DMS114 treated with DMSO at 0.1 percent for 48 hours (cell line): Measurements from ENCODE around the gene ADH5.
"Not testable (repeated sequence)": the region's sequence is repeated elsewhere in the genome, so short reads cannot be mapped to it uniquely, and the experiment has no call there.

Experiments used
- DNase-seq: peaks from one replicate; lab custom pipeline; 2025; ENCODE audit not compliant: unreplicated experiment; lab: John Stamatoyannopoulos, UW

The ADH5 gene

GRCh38 chr4:99088023-99088449, 552 bp downstream of the ADH5 start:
- no peak for DNase-seq

DNA sequence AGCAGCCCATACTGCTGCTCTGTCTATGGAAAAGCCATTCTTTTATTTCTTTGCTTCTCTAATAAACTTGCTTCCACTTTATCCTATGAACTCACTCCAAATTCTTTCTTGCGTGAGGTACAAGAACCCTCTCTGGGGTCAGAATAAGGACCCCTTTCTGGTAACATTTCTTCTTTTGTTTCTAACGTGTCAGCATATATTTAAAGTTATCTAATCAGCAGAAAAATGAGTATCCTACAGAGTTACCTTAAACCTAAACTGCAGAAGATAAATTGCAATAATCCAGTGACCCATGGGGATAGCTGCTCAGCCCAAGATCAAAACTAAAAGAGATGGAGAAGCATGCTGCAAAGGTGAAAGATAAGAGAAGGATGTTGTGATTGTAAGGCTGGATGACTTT, 4.0 kb downstream of the ADH5 start:
- DNase-seq: no peak

- DNase-seq: no peak
Observed at GRCh38 chr4:99082192-99082591, 6.4 kb downstream of the ADH5 start.

DNA sequence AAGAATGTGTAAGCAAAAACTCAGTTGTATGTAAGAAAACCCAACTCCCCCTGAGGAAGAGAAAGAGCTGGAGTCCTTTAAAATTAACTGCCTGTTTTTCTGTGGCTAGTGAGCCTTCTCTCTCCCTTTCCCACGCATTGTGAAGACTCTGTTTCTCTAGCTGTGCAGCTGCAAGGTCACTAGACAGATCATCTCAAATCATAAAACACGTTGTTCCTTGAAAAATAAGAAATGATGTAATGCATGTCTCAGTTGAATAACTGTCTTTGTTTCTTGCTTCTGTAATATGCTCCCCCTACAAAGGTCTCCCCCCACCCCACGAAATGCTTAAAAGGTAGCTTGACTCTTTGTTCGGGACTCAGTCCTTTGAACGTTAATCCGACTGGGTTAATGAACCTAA, 7.7 kb downstream of the ADH5 start:
- not testable (repeated sequence) for DNase-seq

- DNase-seq: no peak
Observed at GRCh38 chr4:99079625-99080295, 8.8 kb downstream of the ADH5 start.

DNA sequence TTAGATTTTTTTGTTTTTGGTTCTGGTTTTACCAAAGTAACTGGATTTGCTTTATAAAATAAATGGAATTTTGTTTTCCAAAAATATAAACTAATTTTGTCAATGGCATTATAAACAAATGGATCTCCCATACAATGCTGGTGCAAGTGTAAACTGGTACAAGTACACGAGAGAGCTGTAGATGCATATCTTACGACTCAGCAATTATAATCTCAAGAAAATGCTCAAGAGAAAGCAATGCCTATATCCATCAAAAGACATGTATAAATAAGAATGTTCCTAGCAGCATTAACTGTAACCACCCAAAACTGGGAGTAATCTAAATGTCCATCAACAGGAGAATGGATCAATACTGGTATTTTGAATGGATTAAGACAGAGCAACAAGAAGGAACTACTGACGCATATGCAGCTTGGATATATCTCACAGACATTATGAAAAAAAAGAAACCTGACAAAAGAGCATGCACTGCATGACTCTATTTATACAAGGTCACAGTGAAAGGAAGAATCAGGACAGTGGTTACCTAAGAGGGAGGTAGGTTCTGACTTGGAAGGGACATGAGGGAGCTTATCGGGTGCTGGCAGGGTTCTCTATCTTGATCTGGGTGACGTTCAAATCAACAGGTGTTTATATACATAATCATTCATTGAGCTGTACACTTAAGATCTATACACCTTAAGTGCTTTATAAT, 9.5 kb downstream of the ADH5 start:
- no peak for DNase-seq

DNA sequence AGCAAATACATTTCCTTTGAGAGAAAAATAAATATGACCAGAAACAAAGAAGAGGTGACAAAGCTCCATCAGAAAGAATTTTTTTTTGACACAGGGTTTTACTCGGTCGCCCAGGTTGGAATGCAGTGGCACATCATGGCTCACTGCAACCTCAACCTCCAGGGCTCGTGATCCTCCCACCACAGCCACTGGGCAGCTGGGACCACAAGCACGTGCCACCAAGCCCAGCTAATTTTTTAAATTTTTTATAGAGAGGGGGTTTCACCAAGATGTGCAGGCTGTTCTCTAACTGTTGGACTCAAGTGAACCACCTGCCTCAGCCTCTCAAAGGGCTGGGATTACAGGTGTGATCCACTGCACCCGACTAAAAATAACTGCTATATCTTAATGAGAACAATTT, 10.3 kb downstream of the ADH5 start:
- no peak for DNase-seq

GRCh38 chr4:99077177-99077576, 11.4 kb downstream of the ADH5 start:
- DNase-seq: no peak

DNA sequence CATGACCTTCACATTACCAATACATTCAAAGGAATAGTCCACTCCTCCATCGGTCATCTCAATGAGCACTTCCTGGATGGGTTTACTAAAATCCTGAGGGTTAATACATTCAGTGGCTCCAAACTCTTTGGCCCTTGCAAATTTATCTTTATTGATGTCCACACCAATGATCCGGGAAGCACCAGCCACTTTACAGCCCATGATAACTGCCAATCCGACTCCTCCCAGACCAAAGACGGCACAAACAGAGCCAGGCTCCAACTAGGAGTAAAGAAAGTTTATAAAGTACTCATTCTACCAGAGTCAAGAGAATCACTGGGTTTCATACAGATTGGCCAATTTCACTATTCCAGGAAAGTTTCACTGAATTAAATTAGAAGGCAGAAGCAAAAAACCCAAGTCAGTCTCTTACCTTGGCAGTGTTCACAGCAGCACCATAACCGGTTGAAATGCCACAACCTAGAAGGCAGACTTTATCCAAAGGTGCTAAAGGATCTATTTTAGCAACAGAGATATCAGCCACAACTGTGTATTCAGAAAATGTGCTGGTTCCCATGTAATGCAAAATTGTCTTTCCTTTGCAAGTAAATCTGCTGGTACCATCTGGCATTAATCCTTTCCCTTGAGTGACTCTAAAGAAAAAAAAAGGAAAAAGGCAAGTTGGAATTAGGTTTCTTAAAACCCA, 12.2 kb downstream of the ADH5 start:
- DNase-seq: no peak

GRCh38 chr4:99074816-99075215, 13.8 kb downstream of the ADH5 start:
- DNase-seq: no peak

- DNase-seq: no peak
Observed at GRCh38 chr4:99071159-99071558, 17.4 kb downstream of the ADH5 start.

DNA sequence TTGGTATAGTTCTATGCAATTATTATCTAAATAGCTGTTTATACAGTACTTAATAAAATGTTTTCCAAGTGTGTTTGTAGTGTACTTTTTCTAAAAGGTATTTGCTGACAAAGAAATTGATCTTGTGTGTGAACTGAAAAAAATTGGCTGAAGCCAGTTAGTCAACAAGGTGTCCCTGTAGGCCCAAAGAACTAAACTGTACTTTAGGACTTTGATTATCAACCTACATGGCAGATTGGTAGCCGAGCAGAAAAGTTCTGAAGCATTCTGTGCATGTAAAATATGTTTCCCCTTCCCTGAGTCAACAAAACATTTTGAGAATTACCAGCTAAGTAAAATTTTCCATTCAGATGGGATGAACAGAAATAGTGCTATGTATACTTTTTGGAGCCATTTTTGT, 21.0 kb downstream of the ADH5 start:
- no peak for DNase-seq

DNA sequence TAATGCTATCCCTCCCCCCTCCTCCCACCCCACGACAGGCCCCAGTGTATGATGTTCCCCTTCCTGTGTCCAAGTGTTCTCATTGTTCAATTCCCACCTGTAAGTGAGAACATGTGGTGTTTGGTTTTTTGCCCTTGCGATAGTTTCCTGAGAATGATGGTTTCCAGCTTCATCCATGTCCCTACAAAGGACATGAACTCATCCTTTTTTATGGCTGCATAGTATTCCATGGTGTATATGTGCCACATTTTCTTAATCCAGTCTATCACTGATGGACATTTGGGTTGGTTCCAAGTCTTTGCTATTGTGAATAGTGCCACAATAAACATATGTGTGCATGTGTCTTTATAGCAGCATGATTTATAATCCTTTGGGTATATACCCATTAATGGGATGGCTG, 23.1 kb downstream of the ADH5 start:
- not testable (repeated sequence) for DNase-seq

DNA sequence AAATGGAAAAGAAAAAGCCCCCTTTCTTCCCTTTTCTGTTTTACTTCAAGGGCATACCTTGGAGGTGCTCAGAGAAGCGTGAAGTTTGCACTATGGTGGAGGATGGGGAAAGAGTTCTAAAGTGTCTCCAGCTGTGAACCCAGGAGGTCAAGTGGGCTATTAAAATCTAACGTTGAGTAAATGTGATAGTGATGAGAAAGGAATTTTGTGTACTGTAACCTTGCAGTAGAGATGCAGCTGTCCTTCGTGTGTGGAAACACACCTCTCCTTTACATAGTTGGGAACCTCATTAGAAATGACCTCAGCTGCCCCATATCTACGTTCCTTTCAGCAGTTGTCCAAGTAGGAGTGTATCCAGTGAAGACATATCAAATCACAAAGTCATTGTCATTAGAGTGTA, 26.5 kb downstream of the ADH5 start:
- no peak for DNase-seq

- no peak for DNase-seq
Observed at GRCh38 chr4:99061048-99061700, 27.4 kb downstream of the ADH5 start.

DNA sequence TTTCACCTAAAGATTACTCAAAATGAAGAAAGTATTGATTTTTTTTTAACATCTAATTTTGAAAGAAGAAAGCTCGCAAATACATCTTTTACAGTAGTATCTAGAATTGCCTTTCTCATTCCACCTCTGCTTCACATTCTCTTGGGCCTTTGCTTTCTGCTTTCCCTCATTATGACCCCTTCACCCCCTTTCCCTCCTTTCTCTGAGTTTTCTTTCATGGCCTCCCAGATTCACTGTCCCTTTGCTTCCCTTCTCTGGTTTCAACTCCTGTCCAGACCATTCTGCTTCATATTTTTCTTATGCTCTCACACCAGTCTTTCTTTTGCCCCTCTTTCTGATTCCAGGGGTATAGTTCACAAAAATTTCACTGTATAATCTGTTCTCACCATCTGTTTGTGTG, 29.0 kb downstream of the ADH5 start:
- DNase-seq: no peak

DNA sequence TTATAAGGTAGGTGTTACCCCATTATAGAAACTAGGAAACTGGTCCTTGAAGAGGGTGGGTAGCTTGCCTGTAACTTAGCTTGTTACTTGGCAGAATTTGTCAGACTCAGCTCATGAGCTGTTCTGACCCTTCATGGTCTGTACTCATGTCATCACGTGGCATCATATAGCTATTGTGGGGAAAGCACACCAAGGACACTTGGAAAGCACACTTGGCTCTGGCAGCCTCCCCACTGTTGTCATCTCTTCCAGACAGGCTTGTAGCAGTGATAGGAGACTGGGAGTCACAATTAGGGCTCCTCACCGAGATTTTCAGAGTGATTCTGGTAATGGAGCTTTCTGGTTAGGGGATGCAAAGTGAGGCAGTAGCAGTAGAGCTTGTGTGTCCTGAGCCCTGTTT, 30.4 kb downstream of the ADH5 start:
- no peak for DNase-seq

- DNase-seq: no peak
Observed at GRCh38 chr4:99054428-99054994, 34.1 kb downstream of the ADH5 start.

GRCh38 chr4:99052902-99053301, 35.7 kb downstream of the ADH5 start:
- DNase-seq: no peak

GRCh38 chr4:99047710-99048109, 40.9 kb downstream of the ADH5 start:
- no peak for DNase-seq

- DNase-seq: no peak
Observed at GRCh38 chr4:99043346-99043745, 45.2 kb downstream of the ADH5 start.
